GM15510 (cell line): ENCODE data around the gene LITAF.

Source experiments
- POLR2A ChIP-seq: IDR thresholded peaks from 3 replicates; pipeline ENCODE4 v1.6.1; 2011; ENCODE audit warnings: borderline replicate concordance; ENCODE audit not compliant: insufficient read length; ENCODE audit errors: extremely low read depth

LITAF gene

GRCh38 chr16:11556945-11557720, 29.6 kb downstream of the LITAF start:
- no peak for TF ChIP-seq POLR2A

- TF ChIP-seq POLR2A, result no peak
These were observed 30.4 kb downstream of the LITAF start for GRCh38 chr16:11556214-11556819.

- no peak for TF ChIP-seq POLR2A
These were observed 32.7 kb downstream of the LITAF start for GRCh38 chr16:11554053-11554452.

- TF ChIP-seq POLR2A, result no peak
These were observed 33.3 kb downstream of the LITAF start for GRCh38 chr16:11553371-11553770.

DNA sequence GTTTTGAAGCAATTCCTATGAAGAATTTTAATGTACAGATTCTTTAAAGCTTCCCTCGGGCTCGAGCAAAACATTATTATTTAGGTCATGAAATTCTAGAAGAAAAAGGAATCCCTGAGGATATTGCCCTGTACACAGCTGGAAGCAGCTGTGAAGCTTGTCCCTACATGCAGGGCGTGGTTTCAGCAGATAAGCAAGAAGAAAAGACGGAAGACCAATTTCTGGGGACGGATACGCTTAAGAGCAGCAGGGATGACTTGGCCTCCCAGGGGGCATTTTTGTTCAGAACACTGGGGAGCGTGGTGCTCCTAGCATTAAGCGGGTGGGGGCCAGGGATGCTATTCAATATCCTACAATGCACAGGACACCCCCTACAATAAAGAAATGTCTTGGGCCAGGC, 34.3 kb downstream of the LITAF start:
- no peak for TF ChIP-seq POLR2A

GRCh38 chr16:11551842-11552241, 34.9 kb downstream of the LITAF start:
- TF ChIP-seq POLR2A, result no peak

DNA sequence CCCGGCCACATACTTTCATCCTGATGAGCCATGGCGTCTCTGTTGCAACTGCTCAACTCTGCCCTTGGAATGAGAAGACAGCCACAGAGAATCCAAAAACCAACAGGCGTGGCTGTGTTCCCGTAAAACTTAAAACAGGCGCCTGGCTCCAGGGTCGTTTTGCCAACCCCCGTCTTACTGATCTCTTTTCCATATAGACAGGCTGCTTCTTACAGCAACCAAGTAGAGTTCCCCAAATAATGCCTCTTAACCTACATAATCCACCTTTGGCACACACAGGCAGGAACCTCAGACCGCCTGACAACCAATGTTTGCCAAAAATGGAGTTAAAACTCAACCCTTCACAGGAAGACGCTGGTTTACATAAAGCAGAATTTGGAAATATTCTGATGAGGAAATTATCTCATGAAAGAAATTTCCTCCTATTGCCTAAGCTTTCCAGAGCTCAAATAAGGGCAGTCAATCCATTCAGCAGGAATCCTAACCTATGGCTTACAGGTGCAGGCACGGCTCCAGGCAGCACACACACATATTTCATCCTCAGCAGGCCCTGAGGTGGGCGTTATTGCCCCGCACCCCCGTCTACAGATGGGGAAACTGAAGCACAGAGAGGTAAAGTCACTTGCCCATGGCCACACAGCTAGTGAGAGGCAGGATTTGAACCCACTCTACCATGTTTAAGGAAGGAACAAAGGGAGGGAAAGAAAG, 35.8 kb downstream of the LITAF start:
- no peak for TF ChIP-seq POLR2A

DNA sequence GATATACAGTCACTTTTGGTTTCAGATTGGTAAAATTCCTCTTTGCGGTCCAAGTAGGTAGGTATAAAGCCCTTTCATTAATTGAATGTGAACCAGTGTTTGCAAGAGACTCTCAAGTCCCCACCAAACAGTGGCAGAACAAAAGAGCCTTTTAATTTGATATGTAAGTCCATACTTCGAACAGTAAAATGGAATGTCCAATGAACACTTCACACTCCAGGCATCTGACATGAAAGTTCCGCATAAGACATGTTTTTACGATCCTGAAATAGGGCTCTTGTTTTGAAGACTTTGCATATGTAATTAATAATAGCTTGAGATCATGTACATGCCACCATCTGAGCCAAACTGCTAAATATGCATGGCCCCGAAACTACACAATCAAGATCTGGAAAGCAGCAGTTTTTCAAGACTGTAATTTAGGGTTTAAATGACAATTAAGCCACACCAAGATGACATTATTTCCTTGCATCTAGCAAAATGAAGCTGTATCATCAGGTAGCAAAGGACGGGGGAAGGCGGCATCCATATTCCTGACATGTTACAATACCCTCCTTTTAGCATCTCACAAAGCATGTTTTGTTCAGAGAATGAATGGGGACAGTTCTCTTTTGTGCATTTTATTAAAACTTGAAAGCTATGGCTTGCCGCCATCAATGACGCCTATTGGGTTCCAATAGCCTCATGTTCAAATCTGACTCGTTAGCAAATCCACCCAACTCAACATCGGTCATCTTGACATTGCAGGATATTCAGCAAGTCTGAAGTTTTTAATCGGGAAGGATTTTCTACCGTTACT, 39.4 kb downstream of the LITAF start:
- no peak for TF ChIP-seq POLR2A

DNA sequence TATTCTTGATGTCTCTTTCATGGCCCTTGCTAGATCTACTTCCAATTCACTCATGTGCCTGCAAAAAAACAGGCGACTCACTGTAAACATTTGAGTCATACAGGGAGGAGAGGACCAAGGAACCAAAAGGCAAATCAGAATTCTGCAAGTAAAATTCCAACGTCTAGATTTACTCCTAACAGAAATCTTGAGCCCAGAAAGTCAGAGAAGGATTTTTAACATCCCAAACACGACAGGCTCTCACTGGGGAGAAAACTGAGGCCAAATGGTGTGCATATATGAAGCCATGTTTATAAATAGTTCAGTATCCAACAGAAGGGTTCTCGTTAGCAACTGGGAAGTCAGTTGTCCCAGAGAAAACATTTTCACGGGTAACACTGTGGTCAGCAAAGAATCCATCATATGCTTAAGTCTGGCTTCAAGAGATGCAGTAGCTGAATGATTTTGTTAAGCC, 40.1 kb downstream of the LITAF start:
- TF ChIP-seq POLR2A, result no peak

- no peak for TF ChIP-seq POLR2A
These were observed 42.9 kb downstream of the LITAF start for GRCh38 chr16:11543661-11544393.

GRCh38 chr16:11542069-11542744, 44.5 kb downstream of the LITAF start:
- no peak for TF ChIP-seq POLR2A

DNA sequence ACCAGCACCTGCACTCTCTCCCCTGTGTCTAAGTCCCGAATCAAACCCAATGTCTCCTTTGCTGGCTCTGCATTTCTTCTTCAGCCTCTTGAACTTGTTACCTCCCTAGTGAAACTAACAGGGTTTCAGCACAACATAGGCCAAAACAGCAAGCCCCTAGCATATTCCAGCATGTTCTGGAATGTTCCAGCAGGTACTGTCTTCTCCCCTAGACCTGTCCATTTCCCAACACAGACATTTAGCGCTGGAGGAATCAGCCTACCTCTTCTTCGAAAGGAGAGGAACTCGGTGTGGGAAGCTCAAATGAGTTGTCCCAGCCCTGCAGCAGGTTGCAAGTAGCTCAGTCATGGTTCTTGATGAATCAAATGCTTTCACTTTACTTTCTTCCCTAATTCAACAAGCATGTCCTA, 47.1 kb downstream of the LITAF start:
- TF ChIP-seq POLR2A, result no peak

DNA sequence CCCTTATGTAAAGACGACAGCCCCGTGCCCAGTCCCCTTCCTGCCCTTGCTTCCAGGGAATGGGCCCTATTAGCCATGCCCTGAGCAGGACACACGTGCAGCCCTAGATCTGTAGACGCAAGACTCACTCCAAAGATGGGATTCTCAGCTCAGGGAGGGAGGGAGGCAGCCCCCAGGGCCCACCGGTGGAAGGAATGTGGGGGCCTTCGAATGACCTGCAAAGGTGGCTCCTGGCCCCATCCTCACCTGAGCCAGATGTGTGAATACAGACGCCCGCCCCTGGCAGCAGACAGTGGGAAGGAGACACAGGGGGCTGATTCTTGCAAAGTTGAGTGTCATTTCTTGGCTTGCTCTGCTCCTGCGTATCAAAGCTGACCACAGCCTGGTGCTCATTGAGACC, 47.8 kb downstream of the LITAF start:
- no peak for TF ChIP-seq POLR2A
